SK-N-MC (cell line): ENCODE data around the gene TMEM39B.

Experiments
- DNase-seq: peaks from one replicate; pipeline ENCODE4 v3.0.0-alpha.2; 2011; ENCODE audit warnings: low read depth, low spot score
- H3K27ac ChIP-seq: fragments of 200-600 bp; sonication (generic); 2 replicates; pipeline ENCODE4 v1.5.1; 2016; ENCODE audit warnings: mixed run types
- H3K36me3 ChIP-seq: fragments of 200-600 bp; sonication (generic); 2 replicates; pipeline ENCODE4 v1.6.1; 2017; ENCODE audit warnings: antibody characterized with exemption, low read length, mixed read lengths; ENCODE audit not compliant: insufficient read depth
- H3K4me3 ChIP-seq: fragments of 200-600 bp; sonication (generic); 2 replicates; pipeline ENCODE4 v1.5.1; 2016
- H3K9ac ChIP-seq: fragments of 200-600 bp; sonication (generic); 2 replicates; pipeline ENCODE4 v1.8.0; 2017; ENCODE audit warnings: mixed run types, mixed read lengths; ENCODE audit not compliant: insufficient read length
- H3K9me3 ChIP-seq: fragments of 200-600 bp; sonication (generic); 2 replicates; pipeline ENCODE4 v1.6.1; 2017; ENCODE audit warnings: low read depth, mild to moderate bottlenecking, antibody characterized with exemption, low read length, moderate library complexity, mixed read lengths
- EZH2 ChIP-seq: fragments of 200-600 bp; sonication (generic); IDR thresholded peaks from one replicate; pipeline ENCODE4 v1.6.1; 2017; ENCODE audit warnings: antibody characterized with exemption
- FOXP2 ChIP-seq: optimal IDR thresholded peaks from 2 replicates; pipeline ENCODE3; 2011; ENCODE audit warnings: mild to moderate bottlenecking, moderate library complexity; ENCODE audit not compliant: insufficient read depth; ENCODE audit errors: extremely low read length, control extremely low read depth
- POLR2AphosphoS5 ChIP-seq: IDR thresholded peaks from 2 replicates; pipeline ENCODE4 v1.6.1; 2012; ENCODE audit warnings: mild to moderate bottlenecking, low read depth, low read length, borderline replicate concordance

The TMEM39B gene

DNA sequence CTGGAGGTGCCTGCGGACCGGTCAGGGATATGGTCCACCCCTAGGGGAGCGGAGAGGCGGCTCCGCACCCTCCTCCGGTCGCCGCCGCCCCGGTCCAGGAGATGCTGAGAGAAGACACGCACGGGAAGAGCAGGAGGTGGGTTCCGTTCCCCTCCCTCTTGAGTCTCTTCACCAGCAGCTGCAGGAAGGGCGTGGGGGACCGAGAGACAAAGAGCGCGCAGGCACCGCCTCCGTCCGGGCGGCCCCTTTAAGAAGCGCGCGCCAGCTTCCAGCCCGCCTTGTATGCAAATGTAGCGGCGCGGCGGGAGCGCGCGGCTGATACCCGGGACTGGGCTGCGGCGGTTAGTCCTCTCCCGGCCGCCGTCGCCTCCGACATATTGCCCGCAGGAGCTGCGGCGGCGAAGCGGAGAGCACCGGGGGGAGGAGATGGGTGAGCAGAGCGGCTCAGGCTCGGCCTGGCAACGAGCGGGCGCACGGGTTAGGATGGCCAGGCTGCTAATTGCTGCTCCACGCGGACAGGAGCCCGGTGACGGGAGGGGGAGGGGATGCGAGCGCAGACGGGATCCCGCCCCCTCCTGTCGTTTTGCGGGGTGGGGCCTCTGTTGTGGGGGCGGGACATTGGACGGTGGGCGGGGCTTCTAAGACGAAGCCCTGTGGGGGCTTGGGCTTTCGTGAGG is at the start of gene TMEM39B:
Gene TMEM39B (plus strand): TSS at position 318 of the 677 bp plus-strand sequence. CDS start 109 bp downstream, at position 427.
- Histone ChIP-seq H3K9ac (peak within 1 kb of the TSS; percentile 76), H3K36me3 (peaks cover 23% of the 10 kb centered on the region; the same call in 1 of the 2 replicates), H3K9me3 (no peaks in the 10 kb centered on the region), H3K4me3 (peak within 1 kb of the TSS; percentile 86), H3K27ac (peak within 1 kb of the TSS; percentile 82)
- DNase-seq: peak; percentile 71
- TF ChIP-seq POLR2AphosphoS5 (peak; percentile 92), FOXP2 (peak; percentile 89), EZH2 (no peak)

DNA sequence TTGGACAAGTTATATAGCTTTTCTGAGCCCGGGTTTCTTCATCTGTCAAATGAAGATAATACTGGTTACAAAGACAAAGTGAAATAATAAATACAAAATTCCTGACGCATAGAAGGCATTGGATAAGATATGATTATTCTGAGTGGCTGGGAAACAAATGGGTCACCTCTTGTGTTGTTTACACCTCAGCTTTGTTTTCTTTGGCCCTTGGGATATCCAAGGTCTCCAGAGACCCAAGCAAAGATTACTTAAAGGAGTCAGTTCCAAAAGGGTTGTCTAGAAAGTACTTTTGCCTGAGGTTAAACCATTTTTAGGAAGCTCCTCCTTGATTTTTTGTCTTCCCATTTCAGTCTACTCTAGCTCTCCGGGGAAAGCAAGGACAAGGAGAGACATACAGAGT is 49.4 kb upstream of the TMEM39B start:
- no peak for DNase-seq
- Histone ChIP-seq H3K36me3 (peaks cover 34% of the 10 kb centered on the region), H3K4me3 (no peak overlapping the region), H3K9ac (no peak overlapping the region), H3K9me3 (no peaks in the 10 kb centered on the region), H3K27ac (peak overlapping the region; percentile 67)
- TF ChIP-seq POLR2AphosphoS5 (no peak), EZH2 (no peak), FOXP2 (no peak)

DNA sequence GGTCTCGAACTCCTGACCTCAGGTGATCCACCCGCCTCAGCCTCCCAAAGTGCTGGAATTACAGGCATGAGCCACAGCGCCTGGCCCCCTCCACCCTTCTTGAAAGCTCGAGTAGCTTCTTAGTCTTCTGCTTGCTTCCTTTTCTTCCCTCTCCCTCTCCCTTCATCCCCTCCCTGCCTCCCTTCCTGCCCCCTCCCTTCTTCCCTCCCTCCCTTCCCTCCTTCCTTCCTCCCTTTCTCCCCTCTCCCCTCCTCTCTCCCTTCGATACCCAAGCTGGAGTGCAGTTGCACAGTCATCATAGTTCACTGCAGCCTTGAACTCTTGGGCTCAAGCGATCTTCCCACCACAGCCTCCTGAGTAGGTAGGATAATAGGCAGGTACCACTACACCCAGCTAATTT is 47.2 kb upstream of the TMEM39B start:
- peaks cover 51% of the 10 kb centered on the region for H3K36me3 ChIP-seq
- no peak for DNase-seq
- TF ChIP-seq POLR2AphosphoS5: no peak
- TF ChIP-seq FOXP2: no peak
- no peak for TF ChIP-seq EZH2
- H3K9me3 ChIP-seq: no peaks in the 10 kb centered on the region
- no peak overlapping the region for H3K27ac ChIP-seq
- no peak overlapping the region for H3K9ac ChIP-seq
- no peak overlapping the region for H3K4me3 ChIP-seq

DNA sequence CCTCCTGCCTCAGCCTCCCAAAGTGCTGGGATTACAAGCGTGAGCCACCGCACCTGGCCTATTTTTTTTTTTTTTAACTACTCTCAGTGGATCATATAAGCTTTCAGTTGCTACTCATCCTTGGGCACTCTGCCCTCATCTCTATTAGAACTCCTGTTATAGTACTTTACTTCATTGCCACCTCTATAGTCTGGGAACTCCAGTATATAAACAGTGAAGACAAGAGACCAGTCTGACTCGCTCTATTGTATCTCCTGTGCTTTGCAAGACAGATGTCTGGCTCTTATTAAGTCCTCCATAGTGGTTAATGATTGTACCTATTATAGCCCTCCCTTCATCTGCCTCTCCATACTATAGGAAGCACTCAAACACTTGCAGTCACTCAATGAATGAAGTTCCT is 44.0 kb upstream of the TMEM39B start:
- H3K9ac ChIP-seq: no peak overlapping the region
- DNase-seq: no peak
- H3K4me3 ChIP-seq: no peak overlapping the region
- H3K27ac ChIP-seq: no peak overlapping the region
- H3K9me3 ChIP-seq: no peaks in the 10 kb centered on the region
- no peak for TF ChIP-seq FOXP2
- TF ChIP-seq POLR2AphosphoS5: no peak
- no peak for TF ChIP-seq EZH2
- peaks cover 57% of the 10 kb centered on the region for H3K36me3 ChIP-seq

DNA sequence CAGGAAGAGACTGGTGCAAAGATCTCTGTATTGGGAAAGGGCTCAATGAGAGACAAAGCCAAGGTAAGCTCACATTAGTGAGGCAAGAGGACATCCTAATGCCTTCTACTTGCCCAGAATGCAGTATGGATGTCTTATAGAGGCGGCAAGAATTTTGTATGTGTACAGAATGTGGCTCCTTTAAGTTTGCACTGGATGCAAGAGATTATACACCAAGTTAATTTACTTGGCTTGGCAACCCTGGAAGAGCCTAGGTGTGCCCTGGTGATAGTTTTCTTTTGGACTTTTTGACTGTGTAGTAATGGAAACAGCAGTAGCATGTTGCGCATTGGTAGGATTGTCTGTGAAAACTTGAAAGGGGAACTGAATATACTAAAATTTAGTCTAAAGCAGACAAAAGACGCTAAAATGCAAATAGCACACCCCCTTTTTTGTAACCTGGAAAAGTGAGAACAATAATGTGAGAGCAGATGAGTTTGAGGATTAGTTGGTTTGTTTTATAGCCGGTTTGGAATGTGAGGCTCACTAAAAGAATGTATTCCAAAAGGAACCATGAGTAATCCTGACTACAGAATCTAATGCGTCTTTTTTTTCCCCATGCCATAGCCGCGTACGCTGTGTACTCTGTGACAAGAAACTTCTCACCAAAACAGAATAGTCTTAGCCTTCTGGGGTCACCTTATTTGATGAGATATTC is 41.0 kb upstream of the TMEM39B start:
- H3K9me3 ChIP-seq: no peaks in the 10 kb centered on the region
- H3K9ac ChIP-seq: no peak overlapping the region
- no peak overlapping the region for H3K4me3 ChIP-seq
- H3K27ac ChIP-seq: no peak overlapping the region
- no peak for DNase-seq
- TF ChIP-seq POLR2AphosphoS5 (no peak), EZH2 (no peak), FOXP2 (no peak)
- H3K36me3 ChIP-seq: peaks cover 84% of the 10 kb centered on the region

DNA sequence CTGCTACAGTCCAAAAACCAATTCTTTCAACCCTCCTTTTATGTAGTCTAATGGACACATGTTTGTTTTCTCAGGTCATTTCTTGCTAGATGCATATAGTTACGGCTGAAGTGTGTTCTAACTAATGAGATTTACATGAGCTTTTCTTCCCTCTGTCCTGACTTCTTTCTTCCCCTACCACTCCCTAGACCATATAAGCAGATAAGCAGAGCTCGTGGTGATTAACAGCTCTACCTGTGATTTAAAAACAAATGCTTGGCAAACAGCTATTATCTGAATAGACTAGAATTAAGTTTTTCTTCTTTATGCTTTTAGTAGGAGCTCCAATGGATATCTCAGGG is 40.5 kb upstream of the TMEM39B start:
- Histone ChIP-seq H3K9me3 (no peaks in the 10 kb centered on the region), H3K36me3 (peaks cover 87% of the 10 kb centered on the region), H3K9ac (no peak overlapping the region), H3K4me3 (no peak overlapping the region), H3K27ac (no peak overlapping the region)
- no peak for DNase-seq
- TF ChIP-seq EZH2 (no peak), FOXP2 (no peak), POLR2AphosphoS5 (no peak)

DNA sequence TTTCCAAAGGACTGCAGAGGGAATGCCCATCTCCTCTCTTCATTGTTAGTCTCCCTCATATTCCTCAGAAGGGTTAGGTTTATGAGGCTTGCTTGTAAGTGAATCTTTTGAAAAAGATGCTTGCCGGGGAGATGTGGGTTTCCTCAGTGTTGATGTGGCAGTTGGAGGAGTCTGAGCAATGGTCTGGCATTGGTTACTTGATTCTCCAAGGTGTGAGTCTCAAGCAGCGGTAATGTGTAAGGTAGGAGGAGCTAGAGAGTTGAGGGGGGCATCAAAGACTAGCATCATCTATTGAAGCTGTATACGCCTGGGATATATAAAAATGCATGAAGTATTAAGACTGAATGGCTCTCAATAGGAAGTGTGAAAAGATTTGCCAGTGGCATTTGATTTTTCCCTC is 37.6 kb upstream of the TMEM39B start:
- H3K36me3 ChIP-seq: peaks cover 99% of the 10 kb centered on the region
- no peak for DNase-seq

DNA sequence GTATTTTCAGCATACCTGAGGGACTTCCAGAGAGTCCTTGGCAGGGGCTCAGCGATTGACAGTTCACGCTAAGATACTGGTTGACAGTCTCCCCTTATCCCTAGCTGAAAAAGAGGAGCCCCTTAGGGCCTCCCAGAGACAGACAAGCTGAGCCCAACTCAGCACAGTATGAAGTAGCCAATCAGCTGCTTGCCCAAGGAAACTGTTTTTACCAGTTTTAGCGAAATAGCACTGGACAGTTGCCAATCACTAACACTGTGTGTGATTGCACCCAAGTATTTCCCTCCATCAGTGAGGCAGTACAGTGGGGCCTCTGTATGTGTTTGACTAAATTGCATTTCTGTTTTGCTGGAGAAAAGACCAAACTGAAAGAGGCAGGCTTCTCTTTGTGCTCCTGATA is 32.0 kb upstream of the TMEM39B start:
- no peak overlapping the region for H3K27ac ChIP-seq
- no peak for DNase-seq
- TF ChIP-seq EZH2 (no peak), POLR2AphosphoS5 (no peak), FOXP2 (no peak)
- no peaks in the 10 kb centered on the region for H3K9me3 ChIP-seq
- peaks cover 56% of the 10 kb centered on the region; the same call in 1 of the 2 replicates for H3K36me3 ChIP-seq
- H3K4me3 ChIP-seq: no peak overlapping the region
- H3K9ac ChIP-seq: no peak overlapping the region

More for the DNA sequence above, 37.6 kb upstream of the TMEM39B start:
- no peak for TF ChIP-seq POLR2AphosphoS5
- no peak for TF ChIP-seq FOXP2
- TF ChIP-seq EZH2: no peak
- Histone ChIP-seq H3K9ac (no peak overlapping the region), H3K4me3 (no peak overlapping the region), H3K27ac (no peak overlapping the region), H3K9me3 (no peaks in the 10 kb centered on the region)
